HCT116 (cell line): ENCODE results near the gene FRMD4A. TPM values are rescaled to one million over a fixed set of nuclear protein-coding genes. Genes with fewer than 3 reads are reported as not detected.

ENCODE experiments used
- ATAC-seq: fragments of 200-7000 bp; cut with Tn5 transposase; 2 replicates; pipeline ENCODE4 v1.9.1; 2020; ENCODE audit warnings: mild to moderate bottlenecking, moderate library complexity
- BruUV-seq: library from RNA; stranded (reverse); fragments of 400-500 nt; replicated peaks from 2 replicates; lab custom pipeline; 2021; lab: Mats Ljungman, UMichigan
- CTCF ChIA-PET: fragments of 300-600 bp; sonication (Branson Sonifier 250); formaldehyde crosslinking; loops from one replicate; lab custom pipeline; 2021; ENCODE audit warnings: antibody characterized with exemption; lab: Charles Lee
- POLR2A ChIA-PET: fragments of 300-600, 350-600 bp; sonication (Branson Sonifier 250); formaldehyde crosslinking; loops from one replicate; lab custom pipeline; 2021; ENCODE audit warnings: antibody characterized with exemption; lab: Charles Lee
- RAD21 ChIA-PET, 2 experiments: fragments of 300-600 bp; sonication (Branson Sonifier 250); formaldehyde crosslinking; loops; one replicate each; lab custom pipeline; 2023; ENCODE audit warnings: low total read pairs in 2 of 2; ENCODE audit not compliant: uncharacterized antibody in 2 of 2, unreplicated experiment in 2 of 2, low non-redundant PET in 1 of 2; lab: Charles Lee
- DNase-seq: peaks from one replicate; pipeline ENCODE4 v3.0.0-alpha.2; 2010; ENCODE audit warnings: low read depth, low spot score
- H2AFZ ChIP-seq: fragments of 200-600 bp; shearing (Covaris generic), sonication (generic); 2 replicates; pipeline ENCODE4 v1.6.1; 2017; ENCODE audit warnings: low read depth, mixed run types, mixed read lengths, antibody characterized with exemption, low read length; ENCODE audit not compliant: poor library complexity, severe bottlenecking
- H3K27ac ChIP-seq: 2 replicates; pipeline ENCODE4 v1.5.1; 2012; ENCODE audit warnings: low read depth, low read length
- H3K27me3 ChIP-seq: fragments of 200-600 bp; sonication (generic); 2 replicates; pipeline ENCODE4 v1.6.1; 2016; ENCODE audit warnings: mixed run types, low read length, mixed read lengths; ENCODE audit not compliant: insufficient read depth
- H3K36me3 ChIP-seq, 2 experiments: fragments of 200-500 bp in 1 of 2; fragments of 200-600 bp in 1 of 2; sonication (Bioruptor generic) in 1 of 2; sonication (generic) in 1 of 2; 2 replicates each; pipeline versions ENCODE4 v1.5.1 to v1.6.1; 2014 to 2016; ENCODE audit warnings: low read length in 2 of 2, inconsistent platforms in 1 of 2, mixed read lengths in 1 of 2, mixed run types in 1 of 2; ENCODE audit not compliant: insufficient read depth in 2 of 2, control insufficient read depth in 1 of 2
- H3K4me1 ChIP-seq, 2 experiments: fragments of 200-600 bp in 1 of 2; sonication (generic) in 1 of 2; 2 replicates each; pipeline versions ENCODE4 v1.5.1 to v1.6.1; 2012 to 2017; ENCODE audit warnings: low read length in 2 of 2, inconsistent platforms in 1 of 2, mild to moderate bottlenecking in 1 of 2, mixed read lengths in 1 of 2, mixed run types in 1 of 2, moderate library complexity in 1 of 2; ENCODE audit not compliant: insufficient read depth in 2 of 2, control insufficient read depth in 1 of 2
- H3K4me2 ChIP-seq: fragments of 200-600 bp; sonication (generic); 2 replicates; pipeline ENCODE4 v1.6.1; 2017; ENCODE audit warnings: mixed run types, low read length, mixed read lengths
- H3K4me3 ChIP-seq, 2 experiments: fragments of 200-600 bp in 1 of 2; sonication (generic) in 1 of 2; replicated peaks in 1 of 2; 2 replicates each; pipeline ENCODE4 v1.5.1; 2011 to 2016; ENCODE audit warnings: low read length in 2 of 2, control low read depth in 1 of 2, low read depth in 1 of 2, mild to moderate bottlenecking in 1 of 2, mixed read lengths in 1 of 2, mixed run types in 1 of 2
- H3K79me2 ChIP-seq: fragments of 200-600 bp; sonication (generic); 2 replicates; pipeline ENCODE4 v1.6.1; 2017; ENCODE audit warnings: mild to moderate bottlenecking, mixed run types, low read length, moderate library complexity, mixed read lengths; ENCODE audit not compliant: insufficient read depth
- H3K9ac ChIP-seq: fragments of 200-600 bp; sonication (generic); 2 replicates; pipeline ENCODE4 v1.6.1; 2016; ENCODE audit warnings: low read length, mixed read lengths
- H3K9me2 ChIP-seq: fragments of 200-600 bp; sonication (generic), shearing (Covaris generic); 2 replicates; pipeline ENCODE4 v1.6.1; 2017; ENCODE audit warnings: mixed run types, mild to moderate bottlenecking, moderate library complexity; ENCODE audit not compliant: insufficient read depth
- H3K9me3 ChIP-seq, 2 experiments: fragments of 200-500 bp in 1 of 2; fragments of 200-600 bp in 1 of 2; sonication (Bioruptor generic) in 1 of 2; sonication (generic) in 1 of 2; 2 replicates each; pipeline ENCODE4 v1.6.1; 2014 to 2017; ENCODE audit warnings: low read length in 2 of 2, mixed read lengths in 2 of 2, inconsistent platforms in 1 of 2, low read depth in 1 of 2, mild to moderate bottlenecking in 1 of 2, mixed run types in 1 of 2, moderate library complexity in 1 of 2; ENCODE audit not compliant: control insufficient read depth in 1 of 2, insufficient read depth in 1 of 2
- H4K20me1 ChIP-seq: fragments of 200-600 bp; sonication (generic), shearing (Covaris generic); 2 replicates; pipeline ENCODE4 v1.6.1; 2017; ENCODE audit warnings: mixed run types, mild to moderate bottlenecking, moderate library complexity; ENCODE audit not compliant: insufficient read depth
- CEBPB ChIP-seq: IDR thresholded peaks from 2 replicates; pipeline ENCODE4 v1.6.1; 2012; ENCODE audit warnings: low read depth
- CTCF ChIP-seq, 3 experiments: fragments of 200-600 bp in 1 of 3; sonication (generic) in 1 of 3; IDR thresholded peaks in 2 of 3; conservative IDR thresholded peaks in 1 of 3; 2 replicates each; pipeline ENCODE4 v1.5.1; 2012 to 2017; ENCODE audit warnings: low read depth in 2 of 3, low read length in 2 of 3, antibody characterized with exemption in 1 of 3, borderline replicate concordance in 1 of 3, control low read depth in 1 of 3, mild to moderate bottlenecking in 1 of 3, mixed read lengths in 1 of 3, mixed run types in 1 of 3, moderate library complexity in 1 of 3; ENCODE audit not compliant: insufficient read depth in 1 of 3
- EGR1 ChIP-seq: IDR thresholded peaks from 2 replicates; pipeline ENCODE4 v1.6.1; 2012; ENCODE audit warnings: low read depth
- EZH2 ChIP-seq: fragments of 200-600 bp; sonication (generic); IDR thresholded peaks from 2 replicates; pipeline ENCODE4 v1.6.1; 2017; ENCODE audit warnings: antibody characterized with exemption, mixed run types
- EZH2phosphoT487 ChIP-seq: fragments of 200-600 bp; IDR thresholded peaks from 2 replicates; pipeline ENCODE4 v1.6.1; 2018; ENCODE audit warnings: antibody characterized with exemption, borderline replicate concordance
- FOSL1 ChIP-seq: IDR thresholded peaks from 2 replicates; pipeline ENCODE4 v1.6.1; 2012; ENCODE audit warnings: low read depth
- JUND ChIP-seq: IDR thresholded peaks from 2 replicates; pipeline ENCODE4 v1.6.1; 2012
- POLR2A ChIP-seq: IDR thresholded peaks from 2 replicates; pipeline ENCODE4 v1.7.0; 2011; ENCODE audit warnings: borderline replicate concordance; ENCODE audit not compliant: insufficient read depth, insufficient read length; ENCODE audit errors: extremely low read depth
- RAD21 ChIP-seq: IDR thresholded peaks from 2 replicates; pipeline ENCODE4 v1.6.1; 2012; ENCODE audit warnings: low read depth, mild to moderate bottlenecking
- SIN3A ChIP-seq: IDR thresholded peaks from 2 replicates; pipeline ENCODE4 v1.6.1; 2012; ENCODE audit warnings: low read depth
- SP1 ChIP-seq: IDR thresholded peaks from 2 replicates; pipeline ENCODE4 v1.6.1; 2012; ENCODE audit warnings: low read depth
- SRF ChIP-seq: IDR thresholded peaks from 2 replicates; pipeline ENCODE4 v1.6.1; 2012; ENCODE audit warnings: low read depth
- ZFX ChIP-seq: fragments of 450-650 bp; IDR thresholded peaks from 2 replicates; pipeline ENCODE4 v1.6.1; 2017
- ZNF274 ChIP-seq: fragments of 200-500 bp; sonication (Bioruptor generic); IDR thresholded peaks from 2 replicates; pipeline ENCODE4 v1.6.1; 2014; ENCODE audit warnings: mild to moderate bottlenecking, low read depth, low read length, inconsistent platforms
- intact Hi-C: fragments of 100-400 bp; cut with micrococcal nuclease; formaldehyde crosslinking; loops from 2 replicates; pipeline ENCODE4 v1.10.0; 2022
- total RNA-seq: library from RNA; stranded (reverse); gene quantifications from one replicate; pipeline ENCODE4 v1.2.1, GENCODE V29; 2021; ENCODE audit not compliant: unreplicated experiment
- TF ChIP-seq, protein P1 (sequence below): IDR thresholded peaks from 2 replicates; pipeline ENCODE4 v1.6.1; 2012
- TF ChIP-seq, protein P2 (sequence below): IDR thresholded peaks from 2 replicates; pipeline ENCODE4 v1.6.1; 2012; ENCODE audit warnings: low read depth

Gene FRMD4A
- total RNA-seq, 1 experiment from 2014 or later: 0.20 TPM

GRCh38 chr10:13754277-13754676 is 576.4 kb downstream of the FRMD4A start:
- H3K27me3 ChIP-seq: peaks cover 8% of the 10 kb centered on the region; the same call in 1 of the 2 replicates
- H3K27ac ChIP-seq: no peak overlapping the region
- intact Hi-C loops: no loop called here
- no peaks in the 10 kb centered on the region for H4K20me1 ChIP-seq
- ChIA-PET POLR2A (no interaction called here), RAD21 (no interaction called here), CTCF (no interaction called here)
- no TSS peak for BruUV-seq
- H3K9me3 ChIP-seq: no peaks in the 10 kb centered on the region
- no peak for TF ChIP-seq JUND
- no peak for TF ChIP-seq EZH2
- no peak for TF ChIP-seq ZFX
- TF ChIP-seq POLR2A: no peak
- TF ChIP-seq, protein P1, sequence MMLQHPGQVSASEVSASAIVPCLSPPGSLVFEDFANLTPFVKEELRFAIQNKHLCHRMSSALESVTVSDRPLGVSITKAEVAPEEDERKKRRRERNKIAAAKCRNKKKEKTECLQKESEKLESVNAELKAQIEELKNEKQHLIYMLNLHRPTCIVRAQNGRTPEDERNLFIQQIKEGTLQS: no peak
- no peak for TF ChIP-seq RAD21
- TF ChIP-seq FOSL1: no peak
- TF ChIP-seq CTCF (IDR thresholded peaks at IDR 0.05 in 2 of 3, conservative IDR thresholded peaks at IDR 0.05 in 1 of 3; ENCODE audit: borderline replicate concordance in 1 of 3, insufficient read depth in 1 of 3, low read depth in 2 of 3, low read length in 2 of 3): no peak
- ATAC-seq: no peak
- H3K36me3 ChIP-seq: no peaks in the 10 kb centered on the region
- DNase-seq: no peak
- no peaks in the 10 kb centered on the region for H3K9me2 ChIP-seq
- no peaks in the 10 kb centered on the region for H3K79me2 ChIP-seq
- H2AFZ ChIP-seq: no peak overlapping the region
- no peak overlapping the region for H3K9ac ChIP-seq
- peaks cover 11 to 15% of the 10 kb centered on the region in 2 experiments for H3K4me1 ChIP-seq
- no peak overlapping the region for H3K4me2 ChIP-seq
- no peak overlapping the region for H3K4me3 ChIP-seq

DNA sequence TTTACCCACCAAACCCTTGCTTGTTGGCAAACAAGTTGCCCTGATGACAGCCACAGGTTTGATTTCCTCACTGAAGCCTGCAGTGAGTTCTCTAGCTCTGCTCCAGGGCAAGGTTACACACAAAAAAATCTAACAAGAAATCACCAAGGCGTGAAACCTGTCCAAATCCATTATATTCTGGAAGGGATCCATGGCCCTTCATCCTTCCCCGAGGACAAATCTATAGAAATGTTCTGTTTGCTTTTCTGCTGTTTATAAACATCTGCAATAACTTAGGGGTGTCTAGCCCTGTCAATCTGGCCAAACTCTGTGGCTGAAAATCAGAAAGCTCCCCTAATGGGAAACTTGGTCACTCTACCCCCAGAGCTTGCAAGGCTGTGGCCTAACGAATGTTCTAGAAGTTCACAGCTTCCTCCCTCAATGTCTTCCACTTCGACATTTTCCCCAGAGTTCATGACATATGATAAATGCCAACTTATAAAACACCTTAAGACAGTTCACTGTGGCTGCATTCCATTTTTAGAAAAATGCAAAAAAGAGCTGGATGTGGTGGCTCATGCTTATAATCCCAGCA is 579.4 kb downstream of the FRMD4A start:
- no TSS peak for BruUV-seq
- H2AFZ ChIP-seq: no peak overlapping the region
- H3K9me2 ChIP-seq: no peaks in the 10 kb centered on the region
- no peak overlapping the region for H3K4me3 ChIP-seq
- no peak overlapping the region for H3K9ac ChIP-seq
- ChIA-PET CTCF (no interaction called here), POLR2A (no interaction called here), RAD21 (no interaction called here)
- H3K79me2 ChIP-seq: no peaks in the 10 kb centered on the region
- H3K27me3 ChIP-seq: peaks cover 15% of the 10 kb centered on the region; the same call in 1 of the 2 replicates
- no peak overlapping the region for H3K4me2 ChIP-seq
- intact Hi-C loops: no loop called here
- no peaks in the 10 kb centered on the region for H3K36me3 ChIP-seq
- no peaks in the 10 kb centered on the region for H4K20me1 ChIP-seq
- ATAC-seq (no peak), DNase-seq (no peak)
- H3K9me3 ChIP-seq: no peaks in the 10 kb centered on the region
- no peaks in the 10 kb centered on the region for H3K4me1 ChIP-seq
- H3K27ac ChIP-seq: no peak overlapping the region
- TF ChIP-seq SRF: no peak
- TF ChIP-seq JUND: no peak
- no peak for TF ChIP-seq CEBPB
- TF ChIP-seq, protein P2, sequence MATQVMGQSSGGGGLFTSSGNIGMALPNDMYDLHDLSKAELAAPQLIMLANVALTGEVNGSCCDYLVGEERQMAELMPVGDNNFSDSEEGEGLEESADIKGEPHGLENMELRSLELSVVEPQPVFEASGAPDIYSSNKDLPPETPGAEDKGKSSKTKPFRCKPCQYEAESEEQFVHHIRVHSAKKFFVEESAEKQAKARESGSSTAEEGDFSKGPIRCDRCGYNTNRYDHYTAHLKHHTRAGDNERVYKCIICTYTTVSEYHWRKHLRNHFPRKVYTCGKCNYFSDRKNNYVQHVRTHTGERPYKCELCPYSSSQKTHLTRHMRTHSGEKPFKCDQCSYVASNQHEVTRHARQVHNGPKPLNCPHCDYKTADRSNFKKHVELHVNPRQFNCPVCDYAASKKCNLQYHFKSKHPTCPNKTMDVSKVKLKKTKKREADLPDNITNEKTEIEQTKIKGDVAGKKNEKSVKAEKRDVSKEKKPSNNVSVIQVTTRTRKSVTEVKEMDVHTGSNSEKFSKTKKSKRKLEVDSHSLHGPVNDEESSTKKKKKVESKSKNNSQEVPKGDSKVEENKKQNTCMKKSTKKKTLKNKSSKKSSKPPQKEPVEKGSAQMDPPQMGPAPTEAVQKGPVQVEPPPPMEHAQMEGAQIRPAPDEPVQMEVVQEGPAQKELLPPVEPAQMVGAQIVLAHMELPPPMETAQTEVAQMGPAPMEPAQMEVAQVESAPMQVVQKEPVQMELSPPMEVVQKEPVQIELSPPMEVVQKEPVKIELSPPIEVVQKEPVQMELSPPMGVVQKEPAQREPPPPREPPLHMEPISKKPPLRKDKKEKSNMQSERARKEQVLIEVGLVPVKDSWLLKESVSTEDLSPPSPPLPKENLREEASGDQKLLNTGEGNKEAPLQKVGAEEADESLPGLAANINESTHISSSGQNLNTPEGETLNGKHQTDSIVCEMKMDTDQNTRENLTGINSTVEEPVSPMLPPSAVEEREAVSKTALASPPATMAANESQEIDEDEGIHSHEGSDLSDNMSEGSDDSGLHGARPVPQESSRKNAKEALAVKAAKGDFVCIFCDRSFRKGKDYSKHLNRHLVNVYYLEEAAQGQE: no peak
- no peak for TF ChIP-seq EZH2phosphoT487
- no peak for TF ChIP-seq SP1
- no peak for TF ChIP-seq EGR1
- TF ChIP-seq ZNF274: no peak
- no peak for TF ChIP-seq SIN3A
- no peak for TF ChIP-seq FOSL1
